ENCODE measurements around the gene PDE1C.

The PDE1C gene

GRCh38 chr7:32074787-32075585 lies 4.8 kb upstream of the PDE1C start:
- no peak for FAIRE-seq

GRCh38 chr7:32073533-32073932 lies 3.3 kb upstream of the PDE1C start:
- no peak for FAIRE-seq

GRCh38 chr7:32072397-32072796 lies 2.2 kb upstream of the PDE1C start:
- FAIRE-seq = no peak

- FAIRE-seq = no peak
Measured at GRCh38 chr7:32071466-32072091, 1.4 kb upstream of the PDE1C start.

- no peak for FAIRE-seq
Measured at GRCh38 chr7:32070051-32070405, 179 bp downstream of the PDE1C start.

GRCh38 chr7:32069116-32069650 lies 1.0 kb downstream of the PDE1C start:
- FAIRE-seq = no peak

GRCh38 chr7:32068411-32069101 lies 1.7 kb downstream of the PDE1C start:
- no peak for FAIRE-seq

GRCh38 chr7:32066441-32066840 lies 3.8 kb downstream of the PDE1C start:
- no peak for FAIRE-seq

GRCh38 chr7:32063614-32064013 lies 6.6 kb downstream of the PDE1C start:
- no peak for FAIRE-seq

- no peak for FAIRE-seq
Measured at GRCh38 chr7:32062150-32062549, 8.1 kb downstream of the PDE1C start.

- FAIRE-seq = no peak
Measured at GRCh38 chr7:32061346-32061745, 8.9 kb downstream of the PDE1C start.

- peak; percentile 61 for FAIRE-seq
Measured at GRCh38 chr7:32059289-32060011, 10.8 kb downstream of the PDE1C start.

- FAIRE-seq = no peak
Measured at GRCh38 chr7:32058002-32058401, 12.2 kb downstream of the PDE1C start.

GRCh38 chr7:32056767-32057166 lies 13.4 kb downstream of the PDE1C start:
- FAIRE-seq = no peak

- no peak for FAIRE-seq
Measured at GRCh38 chr7:32053204-32053603, 17.0 kb downstream of the PDE1C start.

- no peak for FAIRE-seq
Measured at GRCh38 chr7:32051128-32051527, 19.1 kb downstream of the PDE1C start.

- FAIRE-seq = no peak
Measured at GRCh38 chr7:32049599-32049998, 20.6 kb downstream of the PDE1C start.

GRCh38 chr7:32048970-32049491 lies 21.2 kb downstream of the PDE1C start:
- no peak for FAIRE-seq

- FAIRE-seq = no peak
Measured at GRCh38 chr7:32047801-32048200, 22.4 kb downstream of the PDE1C start.

- no peak for FAIRE-seq
Measured at GRCh38 chr7:32047075-32047474, 23.1 kb downstream of the PDE1C start.

- no peak for FAIRE-seq
Measured at GRCh38 chr7:32045228-32045627, 25.0 kb downstream of the PDE1C start.

- FAIRE-seq = no peak
Measured at GRCh38 chr7:32044739-32045138, 25.5 kb downstream of the PDE1C start.

- no peak for FAIRE-seq
Measured at GRCh38 chr7:32043688-32044087, 26.5 kb downstream of the PDE1C start.
